CD4-positive, alpha-beta T cell treated with Interleukin-15 for 1 hour (primary cell): ENCODE results near the gene PRKD2.
"Not testable (repeated sequence)": the region's sequence is repeated elsewhere in the genome, so short reads cannot be mapped to it uniquely, and the experiment has no call there.

Experiments used
- DNase-seq: peaks from one replicate; pipeline ENCODE4 v3.0.0-alpha.2; 2020

PRKD2 gene

GRCh38 chr19:46717034-46717715 is at the start of gene PRKD2:
Gene PRKD2, minus strand, starts transcription at chr19:46717114. Its CDS starts 744 bp downstream, at chr19:46716370.
- peak; percentile 83 for DNase-seq

GRCh38 chr19:46764817-46765291 is 47.9 kb upstream of the PRKD2 start:
- no peak for DNase-seq

GRCh38 chr19:46762245-46762890 is 45.5 kb upstream of the PRKD2 start:
- DNase-seq, result no peak

GRCh38 chr19:46761418-46761831 is 44.5 kb upstream of the PRKD2 start:
- DNase-seq, result no peak

- not testable (repeated sequence) for DNase-seq
These were observed 44.0 kb upstream of the PRKD2 start for GRCh38 chr19:46760897-46761296.

GRCh38 chr19:46760363-46760762 is 43.4 kb upstream of the PRKD2 start:
- DNase-seq, result no peak

GRCh38 chr19:46759817-46760333 is 43.0 kb upstream of the PRKD2 start:
- DNase-seq, result no peak

GRCh38 chr19:46759206-46759605 is 42.3 kb upstream of the PRKD2 start:
- no peak for DNase-seq

- DNase-seq, result no peak
These were observed 39.6 kb upstream of the PRKD2 start for GRCh38 chr19:46756544-46756888.

- no peak for DNase-seq
These were observed 39.1 kb upstream of the PRKD2 start for GRCh38 chr19:46755853-46756543.

- no peak for DNase-seq
These were observed 38.4 kb upstream of the PRKD2 start for GRCh38 chr19:46755077-46755852.

GRCh38 chr19:46753420-46754155 is 36.7 kb upstream of the PRKD2 start:
- DNase-seq, result peak; percentile 67

GRCh38 chr19:46748325-46749109 is 31.6 kb upstream of the PRKD2 start:
- DNase-seq, result peak; percentile 64

- peak; percentile 67 for DNase-seq
These were observed 29.6 kb upstream of the PRKD2 start, which contains the start of gene STRN4 for GRCh38 chr19:46746281-46747057. Gene STRN4, minus strand, starts transcription at chr19:46746450. Its CDS starts 20 bp downstream, at chr19:46746430.

- no peak for DNase-seq
These were observed 28.8 kb upstream of the PRKD2 start, which contains the start of gene FKRP for GRCh38 chr19:46745521-46746280. Gene FKRP, plus strand, starts transcription at chr19:46746057. Its CDS starts 9,394 bp downstream, at chr19:46755451.

GRCh38 chr19:46745030-46745429 is 28.1 kb upstream of the PRKD2 start:
- DNase-seq, result no peak

- DNase-seq, result no peak
These were observed 27.2 kb upstream of the PRKD2 start for GRCh38 chr19:46744005-46744691.

GRCh38 chr19:46742926-46743480 is 26.1 kb upstream of the PRKD2 start:
- DNase-seq, result no peak
